Measurements from ENCODE around the gene ZNF618. TPM values are rescaled to one million over a fixed set of nuclear protein-coding genes. Genes with fewer than 3 reads are reported as not detected.

ZNF618 gene
- total and polyA plus RNA-seq, 2 experiments from 2014 or later: 12.1 to 22.1 TPM

DNA sequence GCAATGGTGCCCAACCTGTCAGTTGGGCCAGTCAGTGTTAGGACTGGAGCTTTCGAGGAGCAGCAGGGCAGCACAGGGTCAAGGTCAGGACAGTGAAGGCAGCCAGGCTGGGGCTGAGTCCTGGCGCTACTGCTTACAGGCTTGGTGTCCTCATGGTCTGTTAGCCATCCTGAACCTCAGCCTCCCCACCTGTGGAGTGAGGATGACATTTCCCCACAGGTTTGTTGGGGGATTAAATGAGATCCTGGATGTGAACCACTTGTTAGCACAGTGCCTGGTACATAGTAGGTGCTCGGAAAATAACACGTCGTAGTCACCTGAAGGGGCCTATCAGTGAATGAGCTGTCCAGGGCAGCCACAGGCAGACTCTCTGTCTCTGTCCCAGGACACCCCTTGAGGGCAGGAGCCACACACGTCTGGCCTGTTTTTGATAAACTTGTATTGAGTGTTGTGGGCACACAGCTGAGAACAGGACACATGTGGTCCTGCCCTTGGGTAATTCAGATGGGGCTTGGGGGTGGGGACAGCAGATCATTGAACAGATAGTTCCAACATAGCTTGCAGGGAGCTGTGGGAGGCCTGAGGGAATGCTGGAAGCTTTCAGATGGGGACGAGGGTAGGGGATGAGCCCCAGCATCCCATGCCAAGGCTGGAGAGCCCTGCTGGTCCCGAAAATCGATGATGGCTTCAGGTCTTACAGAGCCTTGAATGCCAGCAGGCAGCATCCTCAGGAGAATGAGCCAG lies 132.7 kb downstream of the ZNF618 start:
- ATAC-seq (no peak), DNase-seq (ENCODE audit: low spot score) (no peak)
- Histone ChIP-seq H3K4me2 (no peak overlapping the region), H3K36me3 (ENCODE audit: insufficient read depth) (no peaks in the 10 kb centered on the region), H2AFZ (no peak overlapping the region), H3K9me2 (ENCODE audit: insufficient read depth) (no peaks in the 10 kb centered on the region), H3K4me3 (no peak overlapping the region), H3K79me2 (replicated peaks; ENCODE audit: insufficient read depth) (no peaks in the 10 kb centered on the region), H3K27me3 (ENCODE audit: insufficient read depth) (no peaks in the 10 kb centered on the region), H3F3A (replicated peaks; ENCODE audit: low read depth) (no peaks in the 10 kb centered on the region), H3K4me1 (ENCODE audit: insufficient read depth) (peaks cover 10% of the 10 kb centered on the region), H4K20me1 (replicated peaks; ENCODE audit: insufficient read depth) (peaks cover 6% of the 10 kb centered on the region; the same call in 1 of the 2 replicates), H3K27ac (ENCODE audit: low read depth) (no peak overlapping the region)
- H3K27me3 Mint-ChIP-seq (ENCODE audit: insufficient read depth, low read depth, poor library complexity): peaks cover 4% of the 10 kb centered on the region
- no peak overlapping the region for H3K27ac Mint-ChIP-seq
- H3K4me1 Mint-ChIP-seq: peaks cover 10% of the 10 kb centered on the region
- H3K36me3 Mint-ChIP-seq (ENCODE audit: low read depth): peaks cover 36% of the 10 kb centered on the region; the same call in 2 of the 3 replicates
- no peak overlapping the region for H3K4me3 Mint-ChIP-seq
- no peak for TF ChIP-seq NANOG (IDR thresholded peaks at IDR 0.05; ENCODE audit: borderline replicate concordance)
- TF ChIP-seq EZH2 (IDR thresholded peaks at IDR 0.05; ENCODE audit: low read depth, unreplicated experiment): no peak
- no peak for TF ChIP-seq ZNF462 (CRISPR knock-in tag; IDR thresholded peaks at IDR 0.05)
- no peak for TF ChIP-seq JUNB (IDR thresholded peaks at IDR 0.05; ENCODE audit: unreplicated experiment)
- no peak for TF ChIP-seq CREB1 (CRISPR knock-in tag; IDR thresholded peaks at IDR 0.05; ENCODE audit: low read depth)
- TF ChIP-seq POLR2AphosphoS5 (IDR thresholded peaks at IDR 0.05; ENCODE audit: low read depth): no peak
- no peak for TF ChIP-seq STAT1 (IDR thresholded peaks at IDR 0.05; ENCODE audit: unreplicated experiment)
- TF ChIP-seq EZH2phosphoT487 (IDR thresholded peaks at IDR 0.05; ENCODE audit: unreplicated experiment): no peak
- no peak for TF ChIP-seq ETS1 (IDR thresholded peaks at IDR 0.05)
- no peak for TF ChIP-seq REST (IDR thresholded peaks at IDR 0.05; ENCODE audit: unreplicated experiment)
- TF ChIP-seq ZNF114 (CRISPR knock-in tag; IDR thresholded peaks at IDR 0.05): no peak
- TF ChIP-seq ZNF331 (CRISPR knock-in tag; IDR thresholded peaks at IDR 0.05; ENCODE audit: low read depth): no peak
- TF ChIP-seq CTCF (conservative IDR thresholded peaks at IDR 0.05; ENCODE audit: low read depth in 2 of 2): no peak
- no peaks in the 10 kb centered on the region for H3K9me3 Mint-ChIP-seq
